Endothelial cell of umbilical vein (primary cell): ENCODE measurements around the gene GBP5. TPM values are rescaled to one million over a fixed set of nuclear protein-coding genes. Genes with fewer than 3 reads are reported as not detected.

ENCODE experiments used
- BruUV-seq: library from RNA; stranded (reverse); fragments of 400-500 nt; replicated peaks from 2 replicates; lab custom pipeline; 2021; lab: Mats Ljungman, UMichigan
- CTCF ChIA-PET: fragments of 300-600, 350-600 bp; sonication (Branson Sonifier 250); formaldehyde crosslinking; loops from one replicate; lab custom pipeline; 2021; ENCODE audit warnings: antibody characterized with exemption, inconsistent platforms; lab: Charles Lee
- POLR2A ChIA-PET: fragments of 300-600, 350-600 bp; sonication (Branson Sonifier 250); formaldehyde crosslinking; loops from one replicate; lab custom pipeline; 2021; ENCODE audit warnings: antibody characterized with exemption, inconsistent platforms; lab: Charles Lee
- DNase-seq: peaks from one replicate; pipeline ENCODE4 v3.0.0-alpha.2; 2011; ENCODE audit warnings: low read depth, low spot score
- FAIRE-seq: peaks from 2 replicates; lab custom pipeline; 2011; peaks lifted over from hg19 to GRCh38; lab: Jason Lieb, UNC
- H2AFZ ChIP-seq: 2 replicates; pipeline ENCODE4 v1.6.0; 2012; ENCODE audit warnings: low read depth, low read length, control low read depth, inconsistent platforms
- H3K27ac ChIP-seq: 2 replicates; pipeline ENCODE4 v1.5.1; 2011; ENCODE audit warnings: low read depth, mild to moderate bottlenecking, control low read depth, low read length, moderate library complexity; ENCODE audit not compliant: insufficient read depth
- H3K27me3 ChIP-seq, 2 experiments: 2 replicates each; pipeline versions ENCODE4 v1.6.0 to v1.6.1; 2011; ENCODE audit warnings: low read length in 2 of 2, mixed read lengths in 1 of 2; ENCODE audit not compliant: control insufficient read depth in 2 of 2, insufficient read depth in 2 of 2
- H3K36me3 ChIP-seq, 2 experiments: 2 replicates in 1 of 2; 3 replicates in 1 of 2; pipeline ENCODE4 v1.5.1; 2011; ENCODE audit warnings: low read length in 2 of 2, mild to moderate bottlenecking in 1 of 2, moderate library complexity in 1 of 2; ENCODE audit not compliant: control insufficient read depth in 2 of 2, insufficient read depth in 2 of 2; ENCODE audit errors: extremely low read depth in 1 of 2
- H3K4me1 ChIP-seq: 3 replicates; pipeline ENCODE4 v1.5.1; 2011; ENCODE audit warnings: mild to moderate bottlenecking, low read length; ENCODE audit not compliant: control insufficient read depth, insufficient read depth; ENCODE audit errors: extremely low read depth
- H3K4me2 ChIP-seq: 2 replicates; pipeline ENCODE4 v1.6.1; 2011; ENCODE audit warnings: low read length, control low read depth, mixed read lengths; ENCODE audit not compliant: insufficient read depth
- H3K4me3 ChIP-seq, 3 experiments: fragments of 200-600 bp in 1 of 3; sonication (generic), shearing (Covaris generic) in 1 of 3; replicated peaks in 1 of 3; 2 replicates each; pipeline ENCODE4 v1.5.1; 2011 to 2016; ENCODE audit warnings: control low read depth in 3 of 3, low read length in 3 of 3, mild to moderate bottlenecking in 2 of 3, inconsistent platforms in 1 of 3, low read depth in 1 of 3, moderate library complexity in 1 of 3; ENCODE audit not compliant: insufficient read depth in 1 of 3
- H3K79me2 ChIP-seq: 2 replicates; pipeline ENCODE4 v1.6.0; 2012; ENCODE audit warnings: low read length, inconsistent platforms; ENCODE audit not compliant: control insufficient read depth, insufficient read depth
- H3K9ac ChIP-seq: replicated peaks from 2 replicates; pipeline ENCODE3; 2011; ENCODE audit warnings: low read length, control low read depth; ENCODE audit not compliant: insufficient read depth; ENCODE audit errors: extremely low read depth
- H3K9me1 ChIP-seq: replicated peaks from 3 replicates; pipeline ENCODE4 v1.6.0; 2011; ENCODE audit warnings: mild to moderate bottlenecking, low read length; ENCODE audit not compliant: control insufficient read depth, insufficient read depth; ENCODE audit errors: extremely low read depth
- H3K9me3 ChIP-seq: replicated peaks from 2 replicates; pipeline ENCODE4 v1.5.1; 2012; ENCODE audit warnings: low read length, inconsistent platforms; ENCODE audit not compliant: control insufficient read depth, insufficient read depth
- H4K20me1 ChIP-seq: replicated peaks from 2 replicates; pipeline ENCODE3; 2011; ENCODE audit warnings: mild to moderate bottlenecking, low read length; ENCODE audit not compliant: control insufficient read depth, insufficient read depth; ENCODE audit errors: extremely low read depth
- CTCF ChIP-seq, 2 donors: IDR thresholded peaks; 1 replicate in 1 of 2; 2 replicates in 1 of 2; pipeline ENCODE4 v1.5.1; 2011; ENCODE audit warnings: low read length in 2 of 2, mild to moderate bottlenecking in 2 of 2, moderate library complexity in 2 of 2, control low read depth in 1 of 2, inconsistent platforms in 1 of 2, low read depth in 1 of 2; ENCODE audit not compliant: insufficient read depth in 1 of 2; ENCODE audit errors: extremely low read depth in 1 of 2
- EZH2 ChIP-seq: IDR thresholded peaks from 2 replicates; pipeline ENCODE4 v1.6.1; 2012; ENCODE audit warnings: borderline replicate concordance, low read depth, mild to moderate bottlenecking, moderate library complexity, low read length, inconsistent platforms; ENCODE audit not compliant: severe bottlenecking
- FOS ChIP-seq: IDR thresholded peaks from 2 replicates; pipeline ENCODE4 v1.6.1; 2011; ENCODE audit warnings: mild to moderate bottlenecking, low read length, moderate library complexity, borderline replicate concordance; ENCODE audit not compliant: insufficient read depth
- GATA2 ChIP-seq: IDR thresholded peaks from 2 replicates; pipeline ENCODE4 v1.7.0; 2011; ENCODE audit warnings: low read depth, mild to moderate bottlenecking, moderate library complexity, mixed read lengths, low read length; ENCODE audit not compliant: insufficient read length, insufficient read depth
- JUN ChIP-seq: IDR thresholded peaks from 2 replicates; pipeline ENCODE4 v1.6.1; 2011; ENCODE audit warnings: borderline replicate concordance, low read depth; ENCODE audit not compliant: insufficient read length, insufficient read depth
- MAX ChIP-seq: IDR thresholded peaks from 2 replicates; pipeline ENCODE4 v1.6.1; 2011; ENCODE audit not compliant: insufficient read depth, insufficient read length
- MYC ChIP-seq: IDR thresholded peaks from one replicate; pipeline ENCODE4 v1.6.1; 2011; ENCODE audit warnings: mild to moderate bottlenecking, low read depth, low read length
- POLR2A ChIP-seq: IDR thresholded peaks from 2 replicates; pipeline ENCODE4 v1.6.1; 2012; ENCODE audit warnings: low read depth, mild to moderate bottlenecking, control low read depth, low read length
- POLR2AphosphoS5 ChIP-seq: IDR thresholded peaks from 2 replicates; pipeline ENCODE4 v1.6.1; 2012; ENCODE audit warnings: low read depth, mild to moderate bottlenecking, control low read depth, low read length, moderate library complexity; ENCODE audit not compliant: insufficient read depth
- dilution Hi-C: fragments of 300-500 bp; cut with MboI; formaldehyde crosslinking; loops from one replicate; pipeline ENCODE4 v1.15.0; 2019; ENCODE audit warnings: low sequenced_read_pairs; ENCODE audit not compliant: extremely low pct_ligation_motif_present
- intact Hi-C: fragments of 100-400 bp; cut with micrococcal nuclease; formaldehyde crosslinking; loops from one replicate; pipeline ENCODE4 v1.10.0; 2022
- polyA plus RNA-seq, 4 experiments: library from polyadenylated mRNA; depleted of rRNA in 3 of 4; stranded (reverse) in 3 of 4; unstranded in 1 of 4; fragments of >200 nt; gene quantifications; 2 replicates each; pipeline versions ENCODE4 v1.2.1 to v1.2.3, GENCODE V29; 2011 to 2012; ENCODE audit warnings: missing spikeins in 1 of 4
- total RNA-seq: library from RNA; stranded (reverse); gene quantifications from 2 replicates; pipeline ENCODE4 v1.2.3, GENCODE V29; 2021

GBP5 gene
- total and polyA plus RNA-seq, 2 donors (not counting 3 experiments of a cell fraction or from before 2014, with no cell fraction given), result 0.31 TPM; not detected in 1

DNA sequence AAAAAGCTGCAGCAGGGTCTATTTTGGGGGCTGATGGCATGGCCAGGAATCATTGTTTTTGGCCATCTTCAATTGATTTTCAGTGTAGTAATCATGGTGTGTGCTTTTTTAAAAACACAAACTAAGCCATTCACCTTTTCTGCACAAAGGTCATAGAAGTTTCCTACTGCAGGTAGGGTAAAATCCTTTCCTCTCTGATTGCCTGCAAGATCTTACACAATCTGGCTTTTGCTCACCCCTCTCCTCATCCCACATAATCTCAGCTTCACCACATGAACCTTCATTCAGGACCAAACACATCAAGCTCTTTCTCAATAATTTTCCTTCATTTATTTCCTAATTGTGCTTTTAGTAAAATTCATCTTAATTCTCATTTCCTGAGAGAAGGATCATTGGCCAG is 38.3 kb upstream of the GBP5 start:
- Histone ChIP-seq H3K9me3 (no peaks in the 10 kb centered on the region), H3K4me2 (peak overlapping the region; percentile 41), H3K79me2 (no peaks in the 10 kb centered on the region), H4K20me1 (no peaks in the 10 kb centered on the region), H3K9me1 (no peaks in the 10 kb centered on the region), H3K9ac (no peak overlapping the region), H3K4me3 (no peak overlapping the region), H2AFZ (no peak overlapping the region), H3K4me1 (no peaks in the 10 kb centered on the region), H3K36me3 (no peaks in the 10 kb centered on the region), H3K27ac (no peak overlapping the region), H3K27me3 (no peaks in the 10 kb centered on the region)
- ChIA-PET CTCF (interaction anchor here (0.9 to 2.7 kb wide), 4 partner anchors 13 to 327 kb away, joined by 3 to 10 read pairs (median 4); no protein-coding TSS in a partner anchor), POLR2A (interaction anchor here (0.6 kb wide), 1 partner anchor 247 kb away, joined by 5 read pairs; no protein-coding TSS in a partner anchor)
- TF ChIP-seq MAX, result no peak
- no peak for TF ChIP-seq GATA2
- no peak for TF ChIP-seq FOS
- no peak for TF ChIP-seq EZH2
- TF ChIP-seq JUN, result no peak
- no peak for TF ChIP-seq MYC
- TF ChIP-seq POLR2AphosphoS5, result no peak
- TF ChIP-seq POLR2A, result no peak
- dilution Hi-C loops (no loop called here), intact Hi-C loops (no loop called here)
- no TSS peak for BruUV-seq
- FAIRE-seq (no peak), DNase-seq (no peak)

DNA sequence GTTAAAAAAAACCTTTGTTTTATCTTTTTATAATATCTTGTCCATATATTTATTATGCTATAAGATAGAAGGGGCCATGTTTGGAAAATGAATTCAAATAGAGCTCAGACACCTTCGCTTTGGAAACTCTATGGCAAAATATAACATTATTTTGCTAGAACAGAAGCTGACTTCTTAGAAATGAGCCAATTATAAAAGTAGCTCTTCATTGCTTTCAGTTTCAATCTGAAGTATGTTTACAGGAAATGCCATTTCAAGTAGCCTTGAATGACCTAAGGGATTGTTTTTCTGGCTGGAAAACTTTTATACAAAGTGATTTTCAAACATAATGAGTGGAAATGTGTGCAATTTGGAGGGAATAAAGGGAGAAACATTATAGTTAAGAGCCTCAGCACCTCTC is 37.8 kb upstream of the GBP5 start:
- FAIRE-seq (no peak), DNase-seq (peak; percentile 39)
- Histone ChIP-seq H3K9ac (no peak overlapping the region), H3K36me3 (no peaks in the 10 kb centered on the region), H3K9me3 (no peaks in the 10 kb centered on the region), H3K27me3 (no peaks in the 10 kb centered on the region), H3K27ac (no peak overlapping the region), H3K79me2 (no peaks in the 10 kb centered on the region), H3K4me3 (no peak overlapping the region), H4K20me1 (no peaks in the 10 kb centered on the region), H3K9me1 (no peaks in the 10 kb centered on the region), H2AFZ (peak overlapping the region; percentile 4), H3K4me1 (no peaks in the 10 kb centered on the region), H3K4me2 (peak overlapping the region; percentile 41)
- POLR2A ChIA-PET, result interaction anchor here (0.6 kb wide), 1 partner anchor 247 kb away, joined by 5 read pairs; no protein-coding TSS in a partner anchor
- TF ChIP-seq MYC (no peak), GATA2 (no peak), JUN (no peak), CTCF (IDR thresholded peaks at IDR 0.05; ENCODE audit: extremely low read depth in 1 of 2, insufficient read depth in 1 of 2, low read depth in 1 of 2, low read length in 2 of 2) (no peak), POLR2AphosphoS5 (no peak), POLR2A (no peak), FOS (no peak), MAX (no peak), EZH2 (no peak)
- intact Hi-C loops, result no loop called here
- BruUV-seq, result no TSS peak
- CTCF ChIA-PET, result interaction anchor here (0.9 to 2.7 kb wide), 4 partner anchors 13 to 326 kb away, joined by 3 to 10 read pairs (median 4); no protein-coding TSS in a partner anchor
- dilution Hi-C loops, result no loop called here
